Measurements from ENCODE around the gene SMCR8.

DNA sequence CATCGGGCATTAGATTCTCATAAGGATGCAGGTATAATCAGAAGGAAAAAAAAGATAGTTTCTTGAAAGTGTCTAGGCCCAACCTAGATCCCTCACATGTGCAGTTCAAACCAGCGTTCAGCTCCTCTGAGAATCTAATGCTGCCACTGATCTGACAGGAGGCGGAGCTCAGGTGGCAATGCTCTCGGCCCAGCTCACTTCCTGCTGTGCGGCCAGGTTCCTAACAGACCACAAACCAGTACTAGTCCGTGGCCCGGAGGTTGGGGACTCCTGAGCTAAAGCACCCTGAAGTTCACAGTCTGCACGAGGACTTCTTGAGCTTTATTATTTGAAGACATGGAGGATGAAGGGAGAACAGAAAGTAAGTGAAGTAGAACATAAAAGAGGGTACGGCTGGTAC, 16.8 kb downstream of the SMCR8 start:
- TF ChIP-seq CTCF (IDR thresholded peaks at IDR 0.05) (no peak), POLR2A (IDR thresholded peaks at IDR 0.05) (no peak)
